ENCODE results near the gene CHST4. TPM values are rescaled to one million over a fixed set of nuclear protein-coding genes. Genes with fewer than 3 reads are reported as not detected.

CHST4 gene
- total RNA-seq, 2 experiments from 2014 or later, result 0.29 to 4.5 TPM

GRCh38 chr16:71584543-71585317 is 58.5 kb downstream of the CHST4 start:
- Histone ChIP-seq H3K27ac (ENCODE audit: low read depth, low read length, poor library complexity, severe bottlenecking) (no peak overlapping the region), H2AFZ (ENCODE audit: low read length) (peak overlapping the region; percentile 40; the same call in 1 of the 2 replicates), H3K36me3 (ENCODE audit: insufficient read depth, low read length) (no peaks in the 10 kb centered on the region), H3K9me2 (ENCODE audit: insufficient read depth, low read length) (no peaks in the 10 kb centered on the region), H3K79me2 (ENCODE audit: insufficient read depth, low read depth, low read length) (no peaks in the 10 kb centered on the region), H3K4me1 (ENCODE audit: insufficient read depth, low read length, poor library complexity, severe bottlenecking) (peaks cover 11% of the 10 kb centered on the region), H3K4me3 (ENCODE audit: low read depth, low read length, poor library complexity, severe bottlenecking) (no peak overlapping the region), H3K9me3 (ENCODE audit: low read length) (no peaks in the 10 kb centered on the region), H4K20me1 (ENCODE audit: insufficient read depth, low read length) (no peaks in the 10 kb centered on the region), H3K4me2 (ENCODE audit: low read length) (no peak overlapping the region)
- intact Hi-C loops (cut with micrococcal nuclease; ENCODE audit: unreplicated experiment), result no loop called here
- no peak for DNase-seq (ENCODE audit: low spot score)
- ChIA-PET POLR2A (interaction anchor here (0.6 to 1.8 kb wide), 2 partner anchors 8 to 93 kb away, joined by 3 to 4 read pairs; no protein-coding TSS in a partner anchor), CTCF (ENCODE audit: unreplicated experiment) (no interaction called here)
- no peak for TF ChIP-seq EZH2phosphoT487 (IDR thresholded peaks at IDR 0.05; ENCODE audit: borderline replicate concordance, low read depth, low read length)
- TF ChIP-seq CTCF (conservative IDR thresholded peaks at IDR 0.05; ENCODE audit: low read length), result no peak
- no TSS peak for BruUV-seq (replicated peaks)

GRCh38 chr16:71585318-71585703 is 59.1 kb downstream of the CHST4 start:
- no TSS peak for BruUV-seq (replicated peaks)
- TF ChIP-seq EZH2phosphoT487 (IDR thresholded peaks at IDR 0.05; ENCODE audit: borderline replicate concordance, low read depth, low read length) (no peak), CTCF (conservative IDR thresholded peaks at IDR 0.05; ENCODE audit: low read length) (no peak)
- POLR2A ChIA-PET, result interaction anchor here (0.6 kb wide), 1 partner anchor 93 kb away, joined by 3 read pairs; no protein-coding TSS in a partner anchor
- Histone ChIP-seq H3K4me2 (ENCODE audit: low read length) (no peak overlapping the region), H2AFZ (ENCODE audit: low read length) (peak overlapping the region; percentile 40; the same call in 1 of the 2 replicates), H3K79me2 (ENCODE audit: insufficient read depth, low read depth, low read length) (no peaks in the 10 kb centered on the region), H3K36me3 (ENCODE audit: insufficient read depth, low read length) (no peaks in the 10 kb centered on the region), H3K4me3 (ENCODE audit: low read depth, low read length, poor library complexity, severe bottlenecking) (no peak overlapping the region), H4K20me1 (ENCODE audit: insufficient read depth, low read length) (no peaks in the 10 kb centered on the region), H3K4me1 (ENCODE audit: insufficient read depth, low read length, poor library complexity, severe bottlenecking) (peaks cover 11% of the 10 kb centered on the region), H3K9me2 (ENCODE audit: insufficient read depth, low read length) (no peaks in the 10 kb centered on the region), H3K27ac (ENCODE audit: low read depth, low read length, poor library complexity, severe bottlenecking) (no peak overlapping the region), H3K9me3 (ENCODE audit: low read length) (no peaks in the 10 kb centered on the region)
- CTCF ChIA-PET (ENCODE audit: unreplicated experiment), result no interaction called here
- intact Hi-C loops (cut with micrococcal nuclease; ENCODE audit: unreplicated experiment), result no loop called here
- DNase-seq (ENCODE audit: low spot score), result no peak

Small RNA genes lying within 50 kb of the gene (small RNA-seq; reads per million reads assigned to genes)
- gene RNU6-1061P, result not detected

Other genes with a start within 250 kb of the CHST4 start
- 10.6 and 10.9 TPM in 2 replicates for gene CMTR2, start 237.0 kb upstream of the CHST4 start, total RNA-seq (2014; rRNA removed; shearing (Covaris generic))
- 7.9 and 10.4 TPM in 2 replicates for gene CMTR2, start 237.0 kb upstream of the CHST4 start, total RNA-seq (2022)
- gene CALB2, start 167.7 kb upstream of the CHST4 start, total RNA-seq (2014; rRNA removed; shearing (Covaris generic)), result not detected in 2 replicates
- gene CALB2, start 167.7 kb upstream of the CHST4 start, total RNA-seq (2022), result not detected in 2 replicates
- gene TLE7, start 84.4 kb upstream of the CHST4 start, total RNA-seq (2014; rRNA removed; shearing (Covaris generic)), result not detected in 2 replicates
- gene TLE7, start 84.4 kb upstream of the CHST4 start, total RNA-seq (2022), result not detected in 2 replicates
- 6.2 and 7.4 TPM in 2 replicates for gene ZNF23, start 64.2 kb upstream of the CHST4 start, total RNA-seq (2014; rRNA removed; shearing (Covaris generic))
- 11.3 and 11.8 TPM in 2 replicates for gene ZNF23, start 64.2 kb upstream of the CHST4 start, total RNA-seq (2022)
- 3.5 and 3.7 TPM in 2 replicates for gene ZNF19, start 37.1 kb upstream of the CHST4 start, total RNA-seq (2014; rRNA removed; shearing (Covaris generic))
- gene ZNF19, start 37.1 kb upstream of the CHST4 start, total RNA-seq (2022), result 3.9 and 5.3 TPM in 2 replicates
- not detected in 2 replicates for gene TAT, start 50.7 kb downstream of the CHST4 start, total RNA-seq (2014; rRNA removed; shearing (Covaris generic))
- not detected in 2 replicates for gene TAT, start 50.7 kb downstream of the CHST4 start, total RNA-seq (2022)
- not detected in 2 replicates for gene MARVELD3, start 99.8 kb downstream of the CHST4 start, total RNA-seq (2014; rRNA removed; shearing (Covaris generic))
- not detected in 2 replicates for gene MARVELD3, start 99.8 kb downstream of the CHST4 start, total RNA-seq (2022)
- gene PHLPP2, start 198.3 kb downstream of the CHST4 start, total RNA-seq (2014; rRNA removed; shearing (Covaris generic)), result 5.9 and 6.7 TPM in 2 replicates
- gene PHLPP2, start 198.3 kb downstream of the CHST4 start, total RNA-seq (2022), result 13.6 and 14.8 TPM in 2 replicates

Measured in OCI-LY7 (cell line).